MCF 10A (cell line): ENCODE results near the gene FBRSL1. TPM values are rescaled to one million over a fixed set of nuclear protein-coding genes. Genes with fewer than 3 reads are reported as not detected.

Source experiments
- BruUV-seq: library from RNA; stranded (reverse); fragments of 400-500 nt; replicated peaks from 2 replicates; lab custom pipeline; 2021; lab: Mats Ljungman, UMichigan
- CTCF ChIA-PET: fragments of 300-600 bp; sonication (Branson Sonifier 250); formaldehyde crosslinking; extraction: SDS; loops from one replicate; lab custom pipeline; 2021; ENCODE audit warnings: antibody characterized with exemption, inconsistent platforms; lab: Yijun Ruan, JAX
- POLR2A ChIA-PET: fragments of 300-600, 350-650 bp; sonication (Branson Sonifier 250); formaldehyde crosslinking; extraction: SDS; loops from one replicate; lab custom pipeline; 2020; ENCODE audit warnings: antibody characterized with exemption, inconsistent platforms; lab: Yijun Ruan, JAX
- DNase-seq: peaks from one replicate; pipeline ENCODE4 v3.0.0-alpha.2; 2018; ENCODE audit not compliant: unreplicated experiment
- H3K27ac Mint-ChIP-seq: one replicate; pipeline ENCODE4 v1.8.0; 2022; ENCODE audit warnings: mild to moderate bottlenecking, low read depth, mixed read lengths; ENCODE audit not compliant: unreplicated experiment
- H3K27me3 Mint-ChIP-seq: one replicate; pipeline ENCODE4 v1.8.0; 2022; ENCODE audit warnings: mixed read lengths; ENCODE audit not compliant: insufficient read depth, unreplicated experiment
- H3K36me3 Mint-ChIP-seq: one replicate; pipeline ENCODE4 v1.8.0; 2022; ENCODE audit warnings: mild to moderate bottlenecking, moderate library complexity, mixed read lengths; ENCODE audit not compliant: insufficient read depth, unreplicated experiment
- H3K4me1 Mint-ChIP-seq: one replicate; pipeline ENCODE4 v1.8.0; 2022; ENCODE audit warnings: mixed read lengths; ENCODE audit not compliant: insufficient read depth, unreplicated experiment
- H3K4me3 Mint-ChIP-seq: one replicate; pipeline ENCODE4 v1.8.0; 2022; ENCODE audit warnings: mild to moderate bottlenecking, moderate library complexity, mixed read lengths; ENCODE audit not compliant: unreplicated experiment
- H3K9me3 Mint-ChIP-seq: one replicate; pipeline ENCODE4 v1.8.0; 2022; ENCODE audit warnings: mixed read lengths; ENCODE audit not compliant: unreplicated experiment
- CTCF ChIP-seq: fragments of 200-600 bp; IDR thresholded peaks from one replicate; pipeline ENCODE4 v1.8.0; 2022; ENCODE audit warnings: antibody characterized with exemption, mild to moderate bottlenecking; ENCODE audit not compliant: unreplicated experiment
- intact Hi-C: fragments of 100-400 bp; cut with micrococcal nuclease; formaldehyde crosslinking; loops from 2 replicates; pipeline ENCODE4 v1.14.1; 2022
- total RNA-seq: library from RNA; stranded (reverse); gene quantifications from 2 replicates; pipeline ENCODE4 v1.2.3, GENCODE V29; 2022

FBRSL1 gene
- total RNA-seq, 1 experiment from 2014 or later, result 47.4 TPM

DNA sequence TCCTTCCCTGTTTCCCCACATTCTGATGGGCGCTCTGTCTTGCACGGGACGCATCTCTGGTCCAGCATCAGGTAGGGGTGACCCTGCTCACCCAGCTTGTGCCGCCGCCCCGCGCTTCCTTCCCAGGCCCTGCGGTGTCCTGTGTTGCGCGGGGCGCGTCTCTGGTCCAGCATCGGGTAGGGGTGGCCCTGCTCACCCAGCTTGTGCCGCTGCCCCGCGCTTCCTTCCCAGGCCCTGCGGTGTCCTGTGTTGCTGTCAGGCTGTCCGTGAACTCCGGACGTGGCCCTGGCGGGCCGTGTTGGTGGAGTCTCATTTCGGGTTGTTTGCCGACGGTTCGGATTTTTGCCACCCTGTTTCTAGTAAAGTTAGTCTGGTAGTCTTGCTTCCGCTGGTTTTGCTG is 6.8 kb downstream of the FBRSL1 start:
- no peak for TF ChIP-seq CTCF
- H3K27me3 Mint-ChIP-seq, result no peaks in the 10 kb centered on the region
- peaks cover 8% of the 10 kb centered on the region for H3K4me1 Mint-ChIP-seq
- BruUV-seq, result no TSS peak
- no peaks in the 10 kb centered on the region for H3K9me3 Mint-ChIP-seq
- no peak overlapping the region for H3K27ac Mint-ChIP-seq
- no peaks in the 10 kb centered on the region for H3K36me3 Mint-ChIP-seq
- intact Hi-C loops, result no loop called here
- ChIA-PET POLR2A (no interaction called here), CTCF (no interaction called here)
- H3K4me3 Mint-ChIP-seq, result no peak overlapping the region
- no peak for DNase-seq

GRCh38 chr12:132497514-132498405 is 7.8 kb downstream of the FBRSL1 start:
- POLR2A ChIA-PET, result no interaction called here
- no peaks in the 10 kb centered on the region for H3K9me3 Mint-ChIP-seq
- no peak for TF ChIP-seq CTCF

DNA sequence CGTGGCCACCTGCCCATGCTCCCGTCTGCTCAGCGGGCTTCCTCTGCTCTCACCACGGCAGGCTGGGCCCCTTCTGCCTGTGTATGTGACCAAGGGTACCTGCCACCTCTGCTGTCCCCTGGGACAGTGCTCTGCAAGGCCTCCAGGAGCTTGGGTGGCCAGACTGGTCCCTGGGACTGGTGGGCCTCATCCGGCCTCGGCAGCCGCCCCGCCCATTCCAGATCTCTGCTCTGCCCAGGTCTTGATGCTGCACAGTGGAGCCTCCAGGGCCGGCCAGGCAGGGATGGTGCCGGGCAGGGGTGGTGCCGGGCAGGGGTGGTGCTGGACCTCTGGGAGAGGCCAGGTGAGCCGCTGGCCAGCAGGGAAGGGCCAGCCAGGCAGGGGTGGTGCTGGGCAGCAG is 9.0 kb downstream of the FBRSL1 start:
- TF ChIP-seq CTCF, result no peak
- POLR2A ChIA-PET, result no interaction called here
- H3K4me3 Mint-ChIP-seq, result no peak overlapping the region
- no peaks in the 10 kb centered on the region for H3K36me3 Mint-ChIP-seq
- no peaks in the 10 kb centered on the region for H3K9me3 Mint-ChIP-seq
- H3K4me1 Mint-ChIP-seq, result peaks cover 14% of the 10 kb centered on the region
- H3K27ac Mint-ChIP-seq, result no peak overlapping the region
- DNase-seq, result no peak
- CTCF ChIA-PET, result no interaction called here
- H3K27me3 Mint-ChIP-seq, result no peaks in the 10 kb centered on the region
- intact Hi-C loops, result no loop called here
- no TSS peak for BruUV-seq

More at GRCh38 chr12:132497514-132498405, 7.8 kb downstream of the FBRSL1 start:
- intact Hi-C loops, result no loop called here
- Mint-ChIP-seq H3K4me3 (no peak overlapping the region), H3K4me1 (peaks cover 2% of the 10 kb centered on the region), H3K27me3 (no peaks in the 10 kb centered on the region), H3K36me3 (no peaks in the 10 kb centered on the region), H3K27ac (no peak overlapping the region)
- CTCF ChIA-PET, result interaction anchor here (0.6 kb wide), 1 partner anchor 120 kb away, joined by 4 read pairs; no protein-coding TSS in a partner anchor
- no peak for DNase-seq
- no TSS peak for BruUV-seq

GRCh38 chr12:132500142-132500855 is 10.3 kb downstream of the FBRSL1 start:
- no peak overlapping the region for H3K27ac Mint-ChIP-seq
- no TSS peak for BruUV-seq
- intact Hi-C loops, result no loop called here
- H3K36me3 Mint-ChIP-seq, result no peaks in the 10 kb centered on the region
- no peak for TF ChIP-seq CTCF
- peaks cover 17% of the 10 kb centered on the region for H3K4me1 Mint-ChIP-seq
- no peak overlapping the region for H3K4me3 Mint-ChIP-seq
- POLR2A ChIA-PET, result no interaction called here
- CTCF ChIA-PET, result no interaction called here
- no peak for DNase-seq
- H3K9me3 Mint-ChIP-seq, result no peaks in the 10 kb centered on the region
- H3K27me3 Mint-ChIP-seq, result no peaks in the 10 kb centered on the region
